C4-2B (cell line): ENCODE measurements around the gene METAP1D.
"Not testable (repeated sequence)": the region's sequence is repeated elsewhere in the genome, so short reads cannot be mapped to it uniquely, and the experiment has no call there.

Experiments
- H3K27ac ChIP-seq: fragments of 450-650 bp; 2 replicates; pipeline ENCODE4 v1.5.1; 2017
- CTCF ChIP-seq: fragments of 450-650 bp; conservative IDR thresholded peaks from 2 replicates; pipeline ENCODE4 v1.5.1; 2017; ENCODE audit warnings: mild to moderate bottlenecking
- ZFX ChIP-seq: fragments of 450-650 bp; IDR thresholded peaks from 2 replicates; pipeline ENCODE4 v1.6.1; 2017

Gene METAP1D

GRCh38 chr2:172049567-172050120 lies 49.9 kb downstream of the METAP1D start:
- TF ChIP-seq ZFX (no peak), CTCF (no peak)
- no peak overlapping the region for H3K27ac ChIP-seq

GRCh38 chr2:172050479-172051125 lies 50.8 kb downstream of the METAP1D start:
- H3K27ac ChIP-seq = no peak overlapping the region
- TF ChIP-seq ZFX (no peak), CTCF (no peak)

DNA sequence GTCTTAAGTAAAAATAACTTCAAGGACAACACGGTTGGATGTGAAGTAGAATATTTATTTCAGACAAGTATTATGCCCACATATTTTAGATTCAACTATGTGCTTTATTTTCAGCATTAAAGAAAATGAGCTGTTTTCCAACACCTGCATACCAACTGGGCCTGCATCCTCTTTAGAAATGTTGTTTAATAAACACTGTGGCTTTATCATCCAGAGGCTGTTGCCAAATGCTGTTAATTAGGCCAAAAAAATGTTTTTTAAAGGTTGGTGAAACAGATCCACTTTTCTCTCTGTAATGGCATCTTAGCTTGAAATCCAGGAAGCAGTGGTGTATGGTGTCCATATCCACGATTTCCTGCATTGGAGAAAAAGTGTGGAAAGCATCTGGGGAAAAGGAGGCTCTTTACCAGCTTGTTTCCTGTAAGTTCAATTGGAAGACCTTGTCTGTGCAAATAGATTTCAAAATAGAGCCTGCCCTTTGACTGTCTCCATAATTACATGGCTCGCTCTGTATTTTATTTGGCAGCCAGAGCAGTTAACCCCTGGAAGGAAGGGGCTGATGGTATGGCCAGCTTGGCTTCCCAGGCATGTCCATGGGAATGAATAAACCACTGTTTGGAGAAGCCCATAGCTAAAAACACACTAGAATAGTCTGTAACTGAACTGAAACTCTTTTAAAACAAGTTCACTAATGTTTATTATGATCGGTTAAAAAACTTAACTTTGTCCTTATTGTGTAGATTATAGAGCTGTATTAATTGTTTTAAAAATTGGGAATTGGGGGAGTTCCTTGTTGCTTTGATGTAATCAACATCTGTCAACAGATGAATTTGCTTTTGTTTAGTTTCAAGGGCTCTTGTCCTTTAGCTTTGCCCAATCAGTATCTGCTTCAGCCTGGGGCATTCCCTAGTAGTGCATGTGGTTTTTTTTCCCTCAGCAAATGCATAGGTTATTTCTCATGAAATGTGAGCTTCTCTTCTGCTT lies 52.5 kb downstream of the METAP1D start:
- H3K27ac ChIP-seq = no peak overlapping the region
- TF ChIP-seq CTCF (no peak), ZFX (no peak)

DNA sequence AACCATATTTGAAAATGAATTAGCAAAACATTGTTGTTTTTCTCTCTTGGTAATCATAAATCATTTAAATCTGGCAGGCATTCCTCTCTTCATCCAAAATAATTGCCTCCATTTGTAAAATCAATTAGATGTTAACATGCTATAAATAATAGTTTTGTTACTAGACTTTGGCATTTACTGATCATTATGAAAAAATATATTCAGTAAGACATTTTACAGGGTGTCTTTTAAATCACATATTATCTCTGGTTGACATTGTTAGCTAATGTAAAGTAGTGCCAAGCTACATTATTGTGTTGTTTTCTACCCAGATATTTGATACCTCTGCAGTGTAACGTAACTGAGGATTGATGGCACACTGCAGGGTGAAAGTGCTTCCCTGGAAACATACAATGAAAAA lies 53.7 kb downstream of the METAP1D start:
- TF ChIP-seq CTCF (no peak), ZFX (no peak)
- H3K27ac ChIP-seq = no peak overlapping the region

DNA sequence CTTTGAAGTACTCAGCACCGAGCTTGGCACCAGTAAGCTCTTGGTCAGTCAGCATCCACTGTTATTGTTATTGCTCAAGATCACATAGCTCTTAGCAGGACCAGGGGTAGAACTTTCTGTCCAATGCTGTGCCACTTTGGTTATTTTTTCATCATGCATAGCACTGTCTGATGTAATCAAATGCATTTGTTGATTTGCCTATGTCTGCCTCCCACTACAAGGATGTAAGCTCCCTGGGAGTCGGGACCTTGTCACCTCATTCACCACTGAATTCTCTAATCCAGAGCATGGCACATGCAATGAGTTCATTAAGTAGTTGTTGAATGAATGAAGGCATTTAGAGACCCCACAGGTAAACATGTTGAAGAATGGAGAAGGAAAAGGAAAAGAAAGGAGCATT lies 56.5 kb downstream of the METAP1D start:
- no peak for TF ChIP-seq CTCF

GRCh38 chr2:172058660-172059059 lies 58.9 kb downstream of the METAP1D start:
- TF ChIP-seq ZFX = no peak
- no peak for TF ChIP-seq CTCF
- no peak overlapping the region for H3K27ac ChIP-seq

More for the DNA sequence above, 56.5 kb downstream of the METAP1D start:
- no peak overlapping the region for H3K27ac ChIP-seq

GRCh38 chr2:172060118-172060517 lies 60.4 kb downstream of the METAP1D start:
- H3K27ac ChIP-seq = not testable (repeated sequence)
